ENCODE measurements around the gene C6. TPM values are rescaled to one million over a fixed set of nuclear protein-coding genes. Genes with fewer than 3 reads are reported as not detected.

C6 gene
- total and polyA plus RNA-seq, 8 donors: 0.45 to 6.5 (median 1.0) TPM; not detected in 2

DNA sequence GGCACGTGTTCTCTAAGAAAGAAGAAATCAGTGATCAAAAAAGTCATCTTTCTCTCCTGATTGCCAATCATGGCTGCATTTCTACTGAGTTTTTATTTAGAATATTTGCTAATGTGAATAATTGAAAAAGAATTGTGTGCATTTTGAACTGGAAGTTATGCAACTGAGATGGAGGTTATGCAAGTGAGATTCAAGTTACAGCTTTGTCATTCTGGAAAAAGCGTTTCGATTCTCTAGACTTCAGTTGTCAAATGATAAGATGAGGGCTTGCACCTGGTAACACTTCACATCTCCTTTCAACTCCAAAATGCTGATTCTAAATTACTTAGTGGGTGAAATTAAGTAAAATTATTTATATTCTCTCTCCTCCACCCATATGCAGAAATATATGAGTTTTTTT, 36.4 kb downstream of the C6 start:
- TF ChIP-seq EP300 (IDR thresholded peaks at IDR 0.05) (no peak), POLR2A (IDR thresholded peaks at IDR 0.05) (no peak), POLR2AphosphoS5 (IDR thresholded peaks at IDR 0.05) (no peak)
- TF ChIP-seq, protein P1, sequence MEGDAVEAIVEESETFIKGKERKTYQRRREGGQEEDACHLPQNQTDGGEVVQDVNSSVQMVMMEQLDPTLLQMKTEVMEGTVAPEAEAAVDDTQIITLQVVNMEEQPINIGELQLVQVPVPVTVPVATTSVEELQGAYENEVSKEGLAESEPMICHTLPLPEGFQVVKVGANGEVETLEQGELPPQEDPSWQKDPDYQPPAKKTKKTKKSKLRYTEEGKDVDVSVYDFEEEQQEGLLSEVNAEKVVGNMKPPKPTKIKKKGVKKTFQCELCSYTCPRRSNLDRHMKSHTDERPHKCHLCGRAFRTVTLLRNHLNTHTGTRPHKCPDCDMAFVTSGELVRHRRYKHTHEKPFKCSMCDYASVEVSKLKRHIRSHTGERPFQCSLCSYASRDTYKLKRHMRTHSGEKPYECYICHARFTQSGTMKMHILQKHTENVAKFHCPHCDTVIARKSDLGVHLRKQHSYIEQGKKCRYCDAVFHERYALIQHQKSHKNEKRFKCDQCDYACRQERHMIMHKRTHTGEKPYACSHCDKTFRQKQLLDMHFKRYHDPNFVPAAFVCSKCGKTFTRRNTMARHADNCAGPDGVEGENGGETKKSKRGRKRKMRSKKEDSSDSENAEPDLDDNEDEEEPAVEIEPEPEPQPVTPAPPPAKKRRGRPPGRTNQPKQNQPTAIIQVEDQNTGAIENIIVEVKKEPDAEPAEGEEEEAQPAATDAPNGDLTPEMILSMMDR (IDR thresholded peaks at IDR 0.05): no peak
- H3K36me3 ChIP-seq: no peaks in the 10 kb centered on the region
- DNase-seq: no peak
- intact Hi-C loops (cut with DNase I; ENCODE audit: low total_unique reads): no loop called here
- WGBS, 5 donors: 69 to 83% (median 79%) methylated on average over 3 of the region's 3 CpGs
- no peak overlapping the region for H3K4me3 ChIP-seq
- H3K4me1 ChIP-seq: peaks cover 5 to 8% (median 5%) of the 10 kb centered on the region in 4 donors
- no peaks in the 10 kb centered on the region for H3K27me3 ChIP-seq
- no peaks in the 10 kb centered on the region for H3K9me3 ChIP-seq
- H3K27ac ChIP-seq: no peak overlapping the region

DNA sequence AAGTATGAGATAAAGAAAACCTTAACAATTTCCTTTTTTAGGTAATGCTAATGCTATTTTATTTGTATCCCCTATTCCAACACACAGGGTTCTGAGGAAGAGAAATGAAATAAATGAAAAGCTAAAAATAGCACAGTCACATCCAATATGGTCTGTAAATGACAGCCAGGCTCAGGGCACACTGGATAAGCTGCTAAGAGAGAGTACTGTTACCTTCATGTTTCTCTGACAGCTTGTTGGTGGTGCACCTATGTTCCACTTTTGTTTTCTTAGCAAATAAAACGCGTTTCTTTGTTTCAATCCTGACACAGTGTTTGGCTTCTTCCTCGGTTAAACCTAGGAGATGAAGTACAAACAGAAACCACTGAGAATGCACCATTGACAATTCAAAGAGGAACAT, 41.3 kb downstream of the C6 start:
- no peak for DNase-seq
- Histone ChIP-seq H3K27me3 (no peaks in the 10 kb centered on the region), H3K27ac (no peak overlapping the region), H3K9me3 (no peaks in the 10 kb centered on the region), H3K4me3 (no peak overlapping the region), H3K36me3 (no peaks in the 10 kb centered on the region), H3K4me1 (no peaks in the 10 kb centered on the region)
- TF ChIP-seq POLR2AphosphoS5 (IDR thresholded peaks at IDR 0.05): no peak
- no peak for TF ChIP-seq EP300 (IDR thresholded peaks at IDR 0.05)
- intact Hi-C loops (cut with DNase I; ENCODE audit: low total_unique reads): no loop called here
- 38 to 65% (median 48%) methylated on average over 3 of the region's 3 CpGs for WGBS, 5 donors

DNA sequence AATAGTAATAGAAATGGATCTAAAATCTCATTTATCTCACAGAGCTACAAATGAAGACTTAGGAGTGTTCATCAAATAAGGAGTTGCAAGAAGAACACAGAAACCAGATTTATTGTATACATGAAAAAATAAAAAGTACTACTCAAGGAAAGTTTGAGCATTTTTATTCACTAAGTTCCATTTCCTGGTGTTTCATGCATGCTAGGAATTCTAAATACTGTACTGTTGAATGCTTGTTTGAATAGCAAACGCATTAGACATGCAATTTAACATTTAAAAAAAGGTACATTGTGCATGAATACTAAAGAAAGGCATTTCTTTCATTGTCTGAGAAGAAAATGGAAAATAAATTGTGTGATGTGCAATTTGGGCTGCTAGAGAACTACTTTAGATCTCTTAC, 52.1 kb downstream of the C6 start:
- no peaks in the 10 kb centered on the region for H3K27me3 ChIP-seq
- H3K4me3 ChIP-seq: no peak overlapping the region
- no peak for DNase-seq
- no peak for TF ChIP-seq POLR2A (IDR thresholded peaks at IDR 0.05)
- TF ChIP-seq, protein P1 (IDR thresholded peaks at IDR 0.05): no peak
- no peak for TF ChIP-seq POLR2AphosphoS5 (IDR thresholded peaks at IDR 0.05)
- TF ChIP-seq EP300 (IDR thresholded peaks at IDR 0.05): no peak
- intact Hi-C loops (cut with DNase I; ENCODE audit: low total_unique reads): no loop called here
- no peak overlapping the region for H3K27ac ChIP-seq
- no peaks in the 10 kb centered on the region for H3K9me3 ChIP-seq
- peaks cover 0 to 7% (median 0%) of the 10 kb centered on the region in 4 donors for H3K4me1 ChIP-seq
- WGBS, 5 donors: 43 to 74% (median 50%) methylated on average over 1 of the region's 1 CpG
- no peaks in the 10 kb centered on the region for H3K36me3 ChIP-seq

DNA sequence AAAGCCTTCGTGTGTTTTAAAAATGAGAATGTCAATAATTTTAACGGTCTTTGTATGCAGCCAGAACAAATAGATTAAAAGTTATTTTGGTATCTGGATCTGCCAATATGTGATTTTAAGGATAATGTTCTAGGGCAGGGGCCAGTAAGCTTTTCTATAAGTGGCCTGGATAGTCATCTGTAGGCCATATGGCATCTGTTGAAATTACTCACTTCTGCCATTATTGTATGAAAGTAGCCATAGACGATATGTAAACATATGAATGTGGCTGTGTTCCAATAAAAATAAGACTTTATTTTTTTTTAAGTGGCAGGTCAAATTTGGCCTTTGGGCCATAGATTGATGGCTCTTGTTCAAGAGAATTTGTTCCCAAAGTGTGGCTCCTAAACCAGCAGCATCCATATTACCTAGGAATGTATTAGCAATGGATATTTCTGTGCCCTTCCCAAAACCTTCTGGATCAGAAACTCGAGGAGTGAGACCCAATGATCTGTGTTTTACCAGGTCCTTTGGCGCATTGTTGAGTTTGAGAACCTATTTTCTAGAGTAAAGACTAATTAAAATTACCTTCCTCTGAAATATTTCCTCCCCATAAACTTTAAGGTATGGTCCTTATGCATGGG, 55.9 kb downstream of the C6 start:
- 46 to 63% (median 55%) methylated on average over 5 of the region's 5 CpGs for WGBS, 5 donors
- Histone ChIP-seq H3K27me3 (no peaks in the 10 kb centered on the region), H3K27ac (no peak overlapping the region), H3K4me1 (peaks cover 0 to 7% (median 0%) of the 10 kb centered on the region in 4 donors), H3K36me3 (no peaks in the 10 kb centered on the region), H3K9me3 (no peaks in the 10 kb centered on the region), H3K4me3 (no peak overlapping the region)
- DNase-seq: no peak
- intact Hi-C loops (cut with DNase I; ENCODE audit: low total_unique reads): no loop called here
- TF ChIP-seq POLR2A (IDR thresholded peaks at IDR 0.05) (no peak), POLR2AphosphoS5 (IDR thresholded peaks at IDR 0.05) (no peak), EP300 (IDR thresholded peaks at IDR 0.05) (no peak)
- TF ChIP-seq, protein P1 (IDR thresholded peaks at IDR 0.05): no peak

DNA sequence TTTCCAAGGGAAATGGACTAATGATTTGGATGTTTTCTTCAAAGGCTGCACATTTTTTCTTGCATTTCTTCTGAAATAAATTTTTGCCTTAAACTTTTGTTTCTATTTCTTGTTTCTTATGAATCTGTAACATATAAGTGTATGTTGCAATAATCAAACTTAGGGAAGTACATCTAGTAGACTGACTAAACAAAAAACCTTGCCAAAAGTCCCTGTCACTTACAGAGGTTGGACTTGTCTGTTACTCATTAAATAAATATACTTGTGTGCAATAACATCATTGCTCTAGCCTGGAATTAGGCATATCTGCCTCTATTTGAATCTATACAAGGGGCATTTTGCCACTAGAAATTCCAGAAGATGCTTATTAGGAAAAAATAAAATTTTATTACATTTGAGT, 56.6 kb downstream of the C6 start:
- H3K36me3 ChIP-seq: no peaks in the 10 kb centered on the region
- TF ChIP-seq POLR2AphosphoS5 (IDR thresholded peaks at IDR 0.05) (no peak), POLR2A (IDR thresholded peaks at IDR 0.05) (no peak), EP300 (IDR thresholded peaks at IDR 0.05) (no peak)
- TF ChIP-seq, protein P1 (IDR thresholded peaks at IDR 0.05): no peak
- peaks cover 0 to 10% (median 5%) of the 10 kb centered on the region in 4 donors for H3K4me1 ChIP-seq
- H3K4me3 ChIP-seq: no peak overlapping the region
- intact Hi-C loops (cut with DNase I; ENCODE audit: low total_unique reads): no loop called here
- no peak overlapping the region for H3K27ac ChIP-seq
- DNase-seq: no peak
- no peaks in the 10 kb centered on the region for H3K27me3 ChIP-seq
- no peaks in the 10 kb centered on the region for H3K9me3 ChIP-seq

Measured in stomach (tissue), 9 donors.